Measurements from ENCODE around the gene JPH3.
A peak's percentile ranks its signal among the peaks of the same experiment; 100 is the strongest.

JPH3 gene

DNA sequence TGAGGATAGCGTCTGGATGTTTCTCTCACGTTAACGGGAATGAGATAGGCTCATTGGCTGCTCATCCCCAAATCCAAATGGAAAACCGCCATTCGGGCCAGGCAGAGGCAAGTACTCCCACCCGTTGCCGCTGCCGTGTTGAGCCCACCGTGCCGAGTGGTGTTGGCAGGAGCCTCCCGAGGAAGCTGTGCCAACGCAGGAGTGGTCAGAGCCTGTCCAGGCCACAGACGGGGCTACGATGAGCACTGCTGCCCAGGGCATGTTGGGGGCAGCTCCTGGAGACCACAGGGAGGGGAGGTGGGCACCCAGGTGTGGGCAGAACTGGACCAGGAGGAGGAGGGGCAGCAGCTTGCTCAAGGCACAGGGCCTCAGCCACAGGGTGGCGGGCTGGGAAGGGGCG is 91.5 kb downstream of the JPH3 start:
- no peak for DNase-seq (ENCODE audit: low read depth in 2 of 2, low spot score in 1 of 2)

GRCh38 chr16:87694441-87695125 is 92.3 kb downstream of the JPH3 start:
- no peak for DNase-seq (ENCODE audit: low read depth in 2 of 2, low spot score in 1 of 2)

DNA sequence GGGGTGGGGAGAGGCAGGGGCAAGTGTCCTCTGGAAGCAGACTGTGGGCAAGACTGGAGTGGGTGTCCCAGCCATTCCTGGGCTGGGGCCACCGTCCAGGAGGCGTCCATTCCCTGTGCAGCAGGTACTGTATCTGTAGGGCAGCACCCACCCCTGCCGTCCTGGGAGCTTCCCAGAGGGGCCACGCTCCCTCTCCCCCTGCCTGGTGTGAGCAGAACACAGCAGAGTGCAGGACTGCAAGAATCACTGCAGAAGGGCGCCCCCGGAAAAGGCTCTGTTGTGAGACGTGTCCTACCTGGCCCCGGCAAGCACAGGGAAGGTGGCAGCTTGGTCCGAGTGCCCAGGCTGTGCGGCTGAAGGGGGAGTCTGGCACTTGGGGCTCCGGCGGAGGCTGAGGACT is 93.2 kb downstream of the JPH3 start:
- DNase-seq (ENCODE audit: low read depth in 2 of 2, low spot score in 1 of 2), result no peak

DNA sequence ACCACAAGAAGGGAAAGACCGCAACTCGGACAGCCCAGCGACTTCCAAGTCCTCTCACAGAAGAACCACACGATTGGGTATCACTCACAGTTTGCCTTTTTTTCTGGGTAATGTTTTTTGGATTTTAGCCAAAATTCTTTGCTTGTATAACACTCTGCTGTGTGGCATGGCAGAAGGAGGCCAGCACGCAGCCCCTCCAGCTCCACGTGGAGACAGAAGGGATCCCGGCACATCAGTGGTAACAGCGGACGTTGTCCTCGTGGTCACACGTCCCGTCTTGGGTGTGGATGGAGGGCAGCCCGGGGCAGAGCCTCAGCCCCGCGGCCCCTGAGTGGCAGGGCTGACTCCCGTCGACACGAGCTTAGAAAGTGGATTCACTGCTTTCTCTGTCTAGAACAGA is 94.4 kb downstream of the JPH3 start:
- no peak for DNase-seq (ENCODE audit: low read depth in 2 of 2, low spot score in 1 of 2)

DNA sequence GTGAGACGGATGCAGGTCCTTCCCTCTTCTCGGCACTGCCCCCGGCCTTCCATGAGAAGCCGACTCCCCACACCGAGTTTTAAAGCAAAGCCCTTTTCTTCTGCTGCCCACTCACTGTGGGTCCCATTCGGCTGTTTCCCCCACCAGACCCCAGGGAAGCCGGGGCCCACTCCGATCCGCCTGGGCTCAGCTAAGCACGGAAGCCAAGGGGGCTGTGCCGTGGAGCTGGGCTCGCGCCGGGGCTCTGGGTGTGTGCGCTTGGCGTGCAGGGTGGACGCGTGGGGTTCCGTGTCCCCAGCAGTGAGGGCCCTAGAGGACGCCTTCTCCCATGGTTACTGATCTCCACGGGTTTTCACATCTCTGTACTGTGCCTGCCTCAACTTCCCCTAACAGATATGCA is 94.9 kb downstream of the JPH3 start:
- no peak for DNase-seq (ENCODE audit: low read depth in 2 of 2, low spot score in 1 of 2)

DNA sequence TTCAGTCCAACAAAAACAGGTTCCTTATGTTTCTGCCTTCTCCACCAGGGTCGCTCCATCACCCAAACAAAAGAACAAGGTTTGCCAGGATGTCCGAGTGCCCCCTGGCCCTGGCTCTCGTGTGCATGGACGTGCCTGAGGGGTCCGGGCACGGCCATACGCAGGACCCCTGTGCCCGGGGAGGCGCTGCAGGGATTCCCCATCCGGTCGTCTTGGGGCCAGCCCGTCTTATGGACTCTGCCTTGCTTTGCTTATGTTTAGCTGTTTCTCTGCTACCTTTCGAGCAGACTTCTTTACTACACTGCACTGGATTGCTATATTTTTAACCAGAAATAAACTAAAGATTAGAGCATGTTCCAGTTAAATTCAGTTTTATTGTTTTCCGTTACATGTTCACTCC is 95.5 kb downstream of the JPH3 start:
- DNase-seq (ENCODE audit: low read depth in 2 of 2, low spot score in 1 of 2), result no peak

DNA sequence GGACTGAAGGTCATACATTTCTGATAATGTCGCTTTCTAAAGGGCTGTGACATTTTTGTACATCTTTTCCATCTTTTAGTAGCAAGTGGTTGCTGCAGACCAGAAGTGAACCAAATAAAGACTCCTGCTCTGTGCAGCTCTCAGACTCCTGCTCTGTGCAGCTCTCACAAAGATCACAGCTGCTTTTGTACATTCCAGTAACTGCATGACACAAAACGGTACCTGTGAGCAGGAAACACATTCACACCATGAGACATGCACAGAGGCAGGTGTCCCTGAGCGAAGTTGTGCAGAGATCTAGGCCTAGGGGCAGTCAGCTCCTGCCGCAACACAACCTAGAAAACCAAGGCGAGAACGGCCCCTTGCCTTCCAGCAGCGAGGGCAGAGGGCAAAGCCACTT is 95.9 kb downstream of the JPH3 start:
- no peak for DNase-seq (ENCODE audit: low read depth in 2 of 2, low spot score in 1 of 2)

- DNase-seq (ENCODE audit: low read depth in 2 of 2, low spot score in 1 of 2), result no peak
Measured at GRCh38 chr16:87698676-87699199, 96.4 kb downstream of the JPH3 start.

DNA sequence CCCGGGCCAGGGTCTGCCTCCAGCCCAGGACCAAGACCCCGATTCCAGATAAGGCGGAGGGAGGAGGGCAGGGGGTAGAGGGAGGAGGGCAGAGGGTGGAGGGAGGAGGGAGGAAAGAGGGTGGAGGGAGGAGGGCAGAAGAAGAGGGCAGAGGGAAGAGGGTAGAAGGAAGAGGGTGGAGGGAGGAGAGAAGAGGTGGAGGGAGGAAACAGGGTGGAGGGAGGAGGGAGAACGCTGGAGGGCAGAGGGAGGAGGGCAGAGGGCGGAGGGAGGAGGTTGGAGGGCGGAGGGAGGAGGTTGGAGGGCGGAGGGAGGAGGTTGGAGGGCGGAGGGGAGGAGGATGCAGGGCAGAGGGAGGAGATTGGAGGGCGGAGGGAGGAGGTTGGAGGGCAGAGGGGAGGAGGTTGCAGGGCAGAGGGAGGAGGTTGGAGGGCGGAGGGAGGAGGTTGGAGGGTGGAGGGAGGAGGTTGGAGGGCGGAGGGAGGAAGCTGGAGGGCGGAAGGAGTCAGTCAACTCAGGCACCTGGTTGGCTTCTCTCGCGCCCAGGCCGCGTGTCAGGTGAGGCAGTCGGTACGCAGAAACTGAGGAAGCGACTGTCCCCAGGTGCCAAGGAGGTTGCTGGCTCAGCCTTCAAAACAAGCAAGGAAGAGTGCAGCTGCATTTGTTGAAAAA is 98.2 kb downstream of the JPH3 start:
- DNase-seq (ENCODE audit: low read depth in 2 of 2, low spot score in 1 of 2), result no peak

GRCh38 chr16:87701078-87701460 is 98.8 kb downstream of the JPH3 start:
- no peak for DNase-seq (ENCODE audit: low read depth in 2 of 2, low spot score in 1 of 2)

- no peak for DNase-seq (ENCODE audit: low read depth in 2 of 2, low spot score in 1 of 2)
Measured at GRCh38 chr16:87701505-87701921, 99.2 kb downstream of the JPH3 start.

GRCh38 chr16:87702325-87702811 is 100.1 kb downstream of the JPH3 start:
- peak in 1 of 2 donors; percentile 14 for DNase-seq (ENCODE audit: low read depth in 2 of 2, low spot score in 1 of 2)

DNA sequence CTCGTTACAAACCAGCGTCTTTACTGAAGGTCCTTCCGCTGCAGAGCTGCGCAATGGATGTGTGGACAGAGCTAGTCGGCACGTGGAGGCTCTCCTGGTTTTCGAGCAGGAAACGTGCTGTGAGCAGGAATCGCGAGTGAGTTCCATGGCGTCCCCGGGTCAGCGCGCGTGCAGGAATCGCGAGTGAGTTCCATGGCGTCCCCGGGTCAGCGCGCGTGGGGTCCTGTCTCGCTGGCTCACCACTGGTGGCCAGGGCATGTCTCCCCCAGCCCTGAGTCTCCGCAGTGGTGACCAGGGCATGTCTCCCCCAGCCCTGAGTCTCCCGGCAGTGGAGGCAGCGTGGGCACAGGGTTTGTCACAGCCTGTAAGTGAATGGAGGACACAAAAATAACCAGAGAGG is 100.8 kb downstream of the JPH3 start:
- DNase-seq (ENCODE audit: low read depth in 2 of 2, low spot score in 1 of 2), result no peak

DNA sequence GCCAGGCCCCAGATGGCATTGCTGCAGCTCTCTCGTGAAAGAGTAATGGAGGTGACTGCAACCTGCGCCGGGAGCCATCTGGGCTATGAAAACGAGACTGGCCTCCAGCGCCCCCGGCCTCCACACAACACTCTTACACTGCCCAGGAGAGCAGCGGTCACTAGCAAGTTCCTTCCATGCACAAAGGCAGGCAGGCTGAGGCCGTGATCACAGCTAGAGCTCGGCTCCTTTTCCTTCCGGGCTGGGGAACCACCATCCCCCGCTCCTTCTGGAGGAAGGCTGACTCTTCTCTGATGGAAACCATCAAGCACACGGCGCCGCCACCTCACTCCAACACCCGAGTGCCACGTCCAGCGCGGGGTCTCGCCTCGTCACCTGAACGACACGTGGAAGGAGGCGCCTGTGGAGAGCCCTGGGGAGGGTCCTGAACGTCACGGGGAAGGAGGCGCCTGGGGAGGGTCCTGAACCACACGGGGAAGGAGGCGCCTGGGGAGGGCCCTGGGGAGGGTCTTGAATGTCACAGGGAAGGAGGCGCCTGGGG is 101.6 kb downstream of the JPH3 start:
- no peak for DNase-seq (ENCODE audit: low read depth in 2 of 2, low spot score in 1 of 2)

- no peak for DNase-seq (ENCODE audit: low read depth in 2 of 2, low spot score in 1 of 2)
Measured at GRCh38 chr16:87704754-87705353, 102.5 kb downstream of the JPH3 start.

DNA sequence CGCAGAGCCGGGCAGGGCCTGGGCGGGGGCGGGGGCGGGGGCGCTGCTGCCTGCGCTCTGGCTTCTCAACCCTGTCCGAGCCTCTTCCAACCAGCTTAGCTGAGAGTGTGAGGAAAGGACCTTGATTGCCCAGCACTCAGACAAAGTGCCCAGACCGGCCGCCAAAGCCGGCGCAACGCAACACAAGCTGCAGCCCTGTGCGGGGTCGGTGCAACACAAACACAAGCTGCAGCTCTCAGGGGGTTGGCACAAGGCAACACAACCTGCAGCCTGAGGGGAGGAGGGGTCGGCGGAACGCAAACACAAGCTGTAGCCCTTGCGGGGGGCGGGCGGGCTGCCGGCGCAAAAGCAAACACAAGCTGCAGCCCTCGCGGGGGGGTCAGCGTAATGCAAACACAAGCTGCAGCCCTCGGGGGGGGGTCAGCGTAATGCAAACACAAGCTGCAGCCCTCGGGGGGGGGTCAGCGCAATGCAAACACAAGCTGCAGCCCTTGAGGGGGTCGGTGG is 103.5 kb downstream of the JPH3 start:
- no peak for DNase-seq (ENCODE audit: low read depth in 2 of 2, low spot score in 1 of 2)

DNA sequence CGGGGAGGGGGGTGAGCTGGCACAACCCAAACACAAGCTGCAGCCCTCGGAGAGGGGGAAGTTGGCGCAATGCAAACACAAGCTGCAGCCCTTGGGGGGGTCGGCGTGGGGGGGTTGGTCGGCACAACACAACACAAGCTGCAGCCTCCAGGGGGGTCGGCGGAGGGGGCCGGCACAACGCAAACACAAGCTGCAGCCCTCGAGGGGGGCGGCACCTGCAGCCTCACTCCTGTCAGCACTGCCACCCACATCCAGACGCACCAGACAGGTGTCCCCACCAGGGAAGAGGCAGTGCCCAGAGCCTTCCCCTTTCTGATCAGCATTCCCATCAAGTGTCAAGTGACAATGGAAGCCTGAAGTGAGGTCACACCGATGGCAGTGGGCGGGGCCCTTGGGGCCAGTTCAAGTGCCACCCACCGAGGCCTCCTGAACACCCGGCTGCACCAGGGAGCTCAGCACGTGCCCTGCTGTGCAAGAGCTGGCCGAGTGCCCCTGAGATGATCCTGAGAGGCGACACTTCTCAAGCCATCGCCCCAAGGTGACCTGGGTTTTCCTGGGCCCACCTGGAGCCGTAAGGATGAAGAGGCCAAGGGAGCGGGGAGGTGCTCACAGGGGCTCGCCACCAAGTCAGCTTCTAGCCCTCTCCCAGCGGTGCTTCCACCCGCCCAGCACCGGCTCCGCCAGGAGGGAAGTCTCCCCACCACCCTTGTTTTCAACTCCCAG is 104.1 kb downstream of the JPH3 start:
- no peak for DNase-seq (ENCODE audit: low read depth in 2 of 2, low spot score in 1 of 2)

- DNase-seq (ENCODE audit: low read depth in 2 of 2, low spot score in 1 of 2), result no peak
Measured at GRCh38 chr16:87707097-87707496, 104.8 kb downstream of the JPH3 start.

DNA sequence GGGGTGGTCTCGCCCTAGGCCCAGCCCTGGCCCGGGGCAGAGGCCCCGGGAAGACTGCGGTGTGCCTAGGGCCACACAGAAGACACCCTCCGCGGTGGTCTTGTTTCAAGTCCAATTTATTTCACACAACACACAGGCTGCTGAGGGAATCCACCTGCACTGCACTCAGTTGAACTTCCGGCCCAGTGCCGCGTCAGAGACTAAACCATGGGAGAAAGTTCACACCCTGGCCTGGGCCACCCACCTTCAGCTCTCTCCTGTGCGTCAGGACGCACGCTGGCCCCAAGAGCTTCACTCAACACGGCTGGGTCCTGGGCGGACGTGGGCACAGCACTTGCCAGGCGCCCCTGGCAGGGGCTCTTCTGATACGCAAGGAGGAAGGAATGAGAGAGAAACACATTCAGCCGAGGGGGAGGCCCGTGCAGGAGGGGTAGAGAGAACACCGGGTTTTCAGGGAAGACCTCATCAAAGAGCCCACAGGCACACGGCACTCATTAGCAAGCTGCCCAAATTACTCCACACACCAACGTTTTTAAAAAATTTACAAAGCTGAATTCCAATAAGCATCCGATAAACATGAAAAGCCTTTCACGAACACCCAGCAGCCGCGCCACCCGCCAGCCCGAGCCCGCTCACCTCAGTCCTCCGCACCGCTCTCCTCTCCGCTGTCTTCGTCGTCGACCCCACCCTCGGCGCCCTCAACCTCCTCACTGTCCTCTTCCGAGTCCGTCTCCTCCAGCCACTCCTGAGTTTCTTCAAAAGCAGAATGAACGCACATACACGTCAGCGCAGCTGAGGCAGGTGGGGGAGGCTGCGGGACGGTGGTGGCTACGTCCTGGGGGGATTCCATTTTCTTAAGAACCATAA is 105.6 kb downstream of the JPH3 start:
- no peak for DNase-seq (ENCODE audit: low read depth in 2 of 2, low spot score in 1 of 2)

Data from stimulated activated CD8-positive, alpha-beta memory T cell treated with anti-CD3 and anti-CD28 coated beads, Interleukin-4, amount 100 ng/mL, for 4 hours (primary cell).